CD4-positive, alpha-beta T cell treated with Interferon alpha-2 for 1 hour (primary cell): Measurements from ENCODE around the gene CCL21.
"Not testable (repeated sequence)": the region's sequence is repeated elsewhere in the genome, so short reads cannot be mapped to it uniquely, and the experiment has no call there.

Experiments used
- DNase-seq, 2 donors: peaks; one replicate each; pipeline ENCODE4 v3.0.0-alpha.2; 2020 to 2022

The CCL21 gene

GRCh38 chr9:34710023-34710422 lies at the start of gene CCL21:
Gene CCL21, minus strand, starts transcription at chr9:34710136. Its CDS starts 70 bp downstream, at chr9:34710066.
- no peak for DNase-seq

GRCh38 chr9:34759432-34760134 lies 49.6 kb upstream of the CCL21 start:
- DNase-seq: no peak

- DNase-seq: not testable (repeated sequence)
Observed at GRCh38 chr9:34750320-34750719, 40.4 kb upstream of the CCL21 start.

- no peak for DNase-seq
Observed at GRCh38 chr9:34746526-34746925, 36.6 kb upstream of the CCL21 start.

- DNase-seq: no peak
Observed at GRCh38 chr9:34744295-34745221, 34.6 kb upstream of the CCL21 start.

- no peak for DNase-seq
Observed at GRCh38 chr9:34742710-34743109, 32.8 kb upstream of the CCL21 start.

- no peak for DNase-seq
Observed at GRCh38 chr9:34741628-34742027, 31.7 kb upstream of the CCL21 start.

- DNase-seq: not testable (repeated sequence)
Observed at GRCh38 chr9:34740176-34740575, 30.2 kb upstream of the CCL21 start.

GRCh38 chr9:34737677-34738260 lies 27.8 kb upstream of the CCL21 start:
- DNase-seq: no peak

GRCh38 chr9:34734720-34735119 lies 24.8 kb upstream of the CCL21 start:
- no peak for DNase-seq

- DNase-seq: no peak
Observed at GRCh38 chr9:34732886-34733285, 22.9 kb upstream of the CCL21 start.

GRCh38 chr9:34732478-34732877 lies 22.5 kb upstream of the CCL21 start:
- no peak for DNase-seq

- no peak for DNase-seq
Observed at GRCh38 chr9:34723141-34723540, 13.2 kb upstream of the CCL21 start.

- not testable (repeated sequence) for DNase-seq
Observed at GRCh38 chr9:34719769-34720025, 9.8 kb upstream of the CCL21 start.

GRCh38 chr9:34719021-34719768 lies 9.3 kb upstream of the CCL21 start:
- no peak for DNase-seq

GRCh38 chr9:34717996-34718614 lies 8.2 kb upstream of the CCL21 start:
- no peak for DNase-seq

- no peak for DNase-seq
Observed at GRCh38 chr9:34716711-34717110, 6.8 kb upstream of the CCL21 start.

- no peak for DNase-seq
Observed at GRCh38 chr9:34715639-34716215, 5.8 kb upstream of the CCL21 start.

- no peak for DNase-seq
Observed at GRCh38 chr9:34714007-34714406, 4.1 kb upstream of the CCL21 start.

GRCh38 chr9:34712140-34712539 lies 2.2 kb upstream of the CCL21 start:
- no peak for DNase-seq

- DNase-seq: no peak
Observed at GRCh38 chr9:34709196-34709978, 549 bp downstream of the CCL21 start.

GRCh38 chr9:34707130-34707529 lies 2.8 kb downstream of the CCL21 start:
- no peak for DNase-seq
